Inflammatory macrophage (primary cell): ENCODE results near the gene TMEM184A.

ENCODE experiments used
- DNase-seq, 2 donors: peaks; one replicate each; pipeline ENCODE4 v3.0.0-alpha.2; 2020 to 2022
- total RNA-seq, 18 experiments: gene quantifications; one replicate each; lab custom pipeline; 2026; ENCODE audit warnings: mixed read lengths in 6 of 18, inconsistent platforms in 2 of 18; lab: John Stamatoyannopoulos, UW

The TMEM184A gene
- total RNA-seq: 0 to 0.38 (median 0.12) reads per million in 18 experiments

- DNase-seq: no peak
Measured at GRCh38 chr7:1555813-1556543, at the start of gene TMEM184A. TSS of gene TMEM184A (minus strand) at chr7:1556205. CDS start at chr7:1555484, 721 bp downstream.

GRCh38 chr7:1604383-1604782, 48.4 kb upstream of the TMEM184A start:
- DNase-seq: no peak

- DNase-seq: no peak
Measured at GRCh38 chr7:1603346-1604225, 47.6 kb upstream of the TMEM184A start.

GRCh38 chr7:1602386-1602785, 46.4 kb upstream of the TMEM184A start:
- no peak for DNase-seq

- no peak for DNase-seq
Measured at GRCh38 chr7:1601956-1602355, 46.0 kb upstream of the TMEM184A start.

- DNase-seq: no peak
Measured at GRCh38 chr7:1599640-1600395, 43.8 kb upstream of the TMEM184A start.

GRCh38 chr7:1598961-1599639, 43.1 kb upstream of the TMEM184A start:
- no peak for DNase-seq

GRCh38 chr7:1598286-1598685, 42.3 kb upstream of the TMEM184A start:
- no peak for DNase-seq

- no peak for DNase-seq
Measured at GRCh38 chr7:1597791-1598190, 41.8 kb upstream of the TMEM184A start.

GRCh38 chr7:1597066-1597760, 41.2 kb upstream of the TMEM184A start:
- DNase-seq: peak; percentile 59 to 71

- no peak for DNase-seq
Measured at GRCh38 chr7:1596181-1597043, 40.4 kb upstream of the TMEM184A start.

GRCh38 chr7:1595636-1596035, 39.6 kb upstream of the TMEM184A start:
- DNase-seq: no peak

GRCh38 chr7:1595027-1595426, 39.0 kb upstream of the TMEM184A start:
- DNase-seq: no peak

GRCh38 chr7:1593904-1594421, 38.0 kb upstream of the TMEM184A start:
- no peak for DNase-seq

- DNase-seq: peak; percentile 11 to 25
Measured at GRCh38 chr7:1593091-1593866, 37.3 kb upstream of the TMEM184A start.

GRCh38 chr7:1592299-1592871, 36.4 kb upstream of the TMEM184A start:
- no peak for DNase-seq

GRCh38 chr7:1591876-1592275, 35.9 kb upstream of the TMEM184A start:
- no peak for DNase-seq

- DNase-seq: no peak
Measured at GRCh38 chr7:1591396-1591795, 35.4 kb upstream of the TMEM184A start.

GRCh38 chr7:1590887-1591286, 34.9 kb upstream of the TMEM184A start:
- DNase-seq: no peak
